ENCODE data around the gene HYAL1.
"Not testable (repeated sequence)": the region's sequence is repeated elsewhere in the genome, so short reads cannot be mapped to it uniquely, and the experiment has no call there.

Gene HYAL1

GRCh38 chr3:50293079-50293801 is 10.1 kb downstream of the HYAL1 start:
- DNase-seq: no peak

GRCh38 chr3:50292159-50293078 is 11.0 kb downstream of the HYAL1 start, which contains the start of gene IFRD2:
Gene IFRD2, minus strand, starts transcription at chr3:50292429. Its CDS starts 155 bp downstream, at chr3:50292274.
- DNase-seq: peak; percentile 64

- no peak for DNase-seq
Measured at GRCh38 chr3:50290161-50290641, 13.2 kb downstream of the HYAL1 start.

- no peak for DNase-seq
Measured at GRCh38 chr3:50289130-50289529, 14.2 kb downstream of the HYAL1 start.

- DNase-seq: no peak
Measured at GRCh38 chr3:50288387-50289007, 14.9 kb downstream of the HYAL1 start.

- DNase-seq: no peak
Measured at GRCh38 chr3:50287262-50287661, 16.1 kb downstream of the HYAL1 start.

GRCh38 chr3:50286322-50287227 is 16.8 kb downstream of the HYAL1 start:
- no peak for DNase-seq

GRCh38 chr3:50284121-50284520 is 19.3 kb downstream of the HYAL1 start:
- DNase-seq: not testable (repeated sequence)

- DNase-seq: no peak
Measured at GRCh38 chr3:50279255-50280016, 23.9 kb downstream of the HYAL1 start.

- DNase-seq: no peak
Measured at GRCh38 chr3:50278880-50279224, 24.5 kb downstream of the HYAL1 start, which contains the start of gene LSMEM2. Gene LSMEM2, plus strand, starts transcription at chr3:50279087. Its CDS starts 27 bp downstream, at chr3:50279114.

GRCh38 chr3:50278123-50278879 is 25.1 kb downstream of the HYAL1 start:
- no peak for DNase-seq

- DNase-seq: no peak
Measured at GRCh38 chr3:50276762-50277101, 26.6 kb downstream of the HYAL1 start.

- DNase-seq: no peak
Measured at GRCh38 chr3:50275996-50276761, 27.2 kb downstream of the HYAL1 start.

GRCh38 chr3:50275141-50275995 is 28.0 kb downstream of the HYAL1 start:
- no peak for DNase-seq

- DNase-seq: no peak
Measured at GRCh38 chr3:50274371-50275104, 28.8 kb downstream of the HYAL1 start.

- DNase-seq: no peak
Measured at GRCh38 chr3:50273689-50274065, 29.7 kb downstream of the HYAL1 start.

- no peak for DNase-seq
Measured at GRCh38 chr3:50272911-50273688, 30.3 kb downstream of the HYAL1 start.
